Measurements from ENCODE around the gene SYT3. TPM values are rescaled to one million over a fixed set of nuclear protein-coding genes. Genes with fewer than 3 reads are reported as not detected.

Gene SYT3
- total and polyA plus RNA-seq, 2 donors (not counting 3 experiments of a cell fraction or from before 2014, with no cell fraction given), result 0.11 to 0.53 TPM

GRCh38 chr19:50602935-50603334 is 36.7 kb downstream of the SYT3 start:
- DNase-seq (ENCODE audit: low read depth, low spot score) (no peak), FAIRE-seq (no peak)
- H3K4me3 ChIP-seq (replicated peaks in 1 of 3; ENCODE audit: insufficient read depth in 1 of 3, low read depth in 1 of 3, low read length in 3 of 3), result no peak overlapping the region
- dilution Hi-C loops (cut with MboI; ENCODE audit: extremely low pct_ligation_motif_present, low sequenced_read_pairs) (no loop called here), intact Hi-C loops (cut with micrococcal nuclease) (loop anchor here (5.0 kb wide), 1 partner anchor 319 kb away; no protein-coding TSS in a partner anchor)
- no peaks in the 10 kb centered on the region for H3K9me3 ChIP-seq (replicated peaks; ENCODE audit: control insufficient read depth, insufficient read depth, low read length)
- no peak overlapping the region for H3K9ac ChIP-seq (replicated peaks; ENCODE audit: extremely low read depth, insufficient read depth, low read length)
- H2AFZ ChIP-seq (ENCODE audit: low read depth, low read length), result no peak overlapping the region
- no peak overlapping the region for H3K27ac ChIP-seq (ENCODE audit: insufficient read depth, low read depth, low read length)
- ChIA-PET POLR2A (interaction anchor here (0.7 kb wide), 1 partner anchor 79 kb away, joined by 3 read pairs; no protein-coding TSS in a partner anchor), CTCF (no interaction called here)
- H3K4me2 ChIP-seq (ENCODE audit: insufficient read depth, low read length), result no peak overlapping the region
- no peaks in the 10 kb centered on the region for H3K36me3 ChIP-seq (ENCODE audit: control insufficient read depth in 2 of 2, extremely low read depth in 1 of 2, insufficient read depth in 2 of 2, low read length in 2 of 2)
- no peaks in the 10 kb centered on the region for H3K9me1 ChIP-seq (replicated peaks; ENCODE audit: control insufficient read depth, extremely low read depth, insufficient read depth, low read length)
- TF ChIP-seq GATA2 (IDR thresholded peaks at IDR 0.05; ENCODE audit: insufficient read depth, insufficient read length, low read depth, low read length), result no peak
- TF ChIP-seq POLR2A (IDR thresholded peaks at IDR 0.05; ENCODE audit: low read depth, low read length), result no peak
- TF ChIP-seq JUN (IDR thresholded peaks at IDR 0.05; ENCODE audit: borderline replicate concordance, insufficient read depth, insufficient read length, low read depth), result no peak
- TF ChIP-seq MYC (IDR thresholded peaks at IDR 0.05; ENCODE audit: low read depth, low read length), result no peak
- TF ChIP-seq MAX (IDR thresholded peaks at IDR 0.05; ENCODE audit: insufficient read depth, insufficient read length), result no peak
- TF ChIP-seq POLR2AphosphoS5 (IDR thresholded peaks at IDR 0.05; ENCODE audit: insufficient read depth, low read depth, low read length), result no peak
- TF ChIP-seq EZH2 (IDR thresholded peaks at IDR 0.05; ENCODE audit: borderline replicate concordance, low read depth, low read length, severe bottlenecking), result no peak
- no peak for TF ChIP-seq CTCF (IDR thresholded peaks at IDR 0.05; ENCODE audit: extremely low read depth in 1 of 2, insufficient read depth in 1 of 2, low read depth in 1 of 2, low read length in 2 of 2)
- no peak for TF ChIP-seq FOS (IDR thresholded peaks at IDR 0.05; ENCODE audit: borderline replicate concordance, insufficient read depth, low read length)
- peaks cover 19% of the 10 kb centered on the region for H3K4me1 ChIP-seq (ENCODE audit: control insufficient read depth, extremely low read depth, insufficient read depth, low read length)
- no TSS peak for BruUV-seq (replicated peaks)
- H3K79me2 ChIP-seq (ENCODE audit: control insufficient read depth, insufficient read depth, low read length), result no peaks in the 10 kb centered on the region
- no peaks in the 10 kb centered on the region for H3K27me3 ChIP-seq (ENCODE audit: control insufficient read depth in 2 of 2, insufficient read depth in 2 of 2, low read length in 2 of 2)
- no peaks in the 10 kb centered on the region for H4K20me1 ChIP-seq (replicated peaks; ENCODE audit: control insufficient read depth, extremely low read depth, insufficient read depth, low read length)
